C4-2B (cell line): ENCODE data around the gene HLX.
A peak's percentile ranks its signal among the peaks of the same experiment; 100 is the strongest.

Experiments used
- H3K27ac ChIP-seq: fragments of 450-650 bp; 2 replicates; pipeline ENCODE4 v1.5.1; 2017
- CTCF ChIP-seq: fragments of 450-650 bp; conservative IDR thresholded peaks from 2 replicates; pipeline ENCODE4 v1.5.1; 2017; ENCODE audit warnings: mild to moderate bottlenecking
- ZFX ChIP-seq: fragments of 450-650 bp; IDR thresholded peaks from 2 replicates; pipeline ENCODE4 v1.6.1; 2017

Gene HLX

GRCh38 chr1:220852408-220852807 lies 26.8 kb upstream of the HLX start:
- TF ChIP-seq ZFX = no peak
- no peak for TF ChIP-seq CTCF
- no peak overlapping the region for H3K27ac ChIP-seq

GRCh38 chr1:220872296-220872695 lies 6.9 kb upstream of the HLX start:
- H3K27ac ChIP-seq = no peak overlapping the region

GRCh38 chr1:220873087-220873486 lies 6.2 kb upstream of the HLX start:
- no peak overlapping the region for H3K27ac ChIP-seq
- no peak for TF ChIP-seq CTCF
- TF ChIP-seq ZFX = no peak

More at GRCh38 chr1:220872296-220872695, 6.9 kb upstream of the HLX start:
- no peak for TF ChIP-seq CTCF
- TF ChIP-seq ZFX = no peak

- H3K27ac ChIP-seq = peak overlapping the region; percentile 53
- peak; percentile 81 for TF ChIP-seq CTCF
- TF ChIP-seq ZFX = no peak
Observed at GRCh38 chr1:220873868-220874655, 5.2 kb upstream of the HLX start.

GRCh38 chr1:220875260-220875659 lies 4.0 kb upstream of the HLX start:
- H3K27ac ChIP-seq = no peak overlapping the region; the same call in 1 of the 2 replicates
- TF ChIP-seq CTCF (no peak), ZFX (no peak)

GRCh38 chr1:220876511-220877376 lies 2.5 kb upstream of the HLX start:
- no peak overlapping the region for H3K27ac ChIP-seq
- no peak for TF ChIP-seq ZFX
- TF ChIP-seq CTCF = no peak
